ENCODE data around the gene TBC1D9. TPM values are rescaled to one million over a fixed set of nuclear protein-coding genes. Genes with fewer than 3 reads are reported as not detected.

Gene TBC1D9
- total RNA-seq, 1 experiment from 2014 or later = 0.70 TPM

GRCh38 chr4:140652601-140653000 lies 103.6 kb downstream of the TBC1D9 start (continued):
- no peak for TF ChIP-seq AR (CRISPR knock-in tag; IDR thresholded peaks at IDR 0.05)
- TF ChIP-seq EMX1 (CRISPR knock-in tag; IDR thresholded peaks at IDR 0.05) = no peak
- TF ChIP-seq, protein P1, sequence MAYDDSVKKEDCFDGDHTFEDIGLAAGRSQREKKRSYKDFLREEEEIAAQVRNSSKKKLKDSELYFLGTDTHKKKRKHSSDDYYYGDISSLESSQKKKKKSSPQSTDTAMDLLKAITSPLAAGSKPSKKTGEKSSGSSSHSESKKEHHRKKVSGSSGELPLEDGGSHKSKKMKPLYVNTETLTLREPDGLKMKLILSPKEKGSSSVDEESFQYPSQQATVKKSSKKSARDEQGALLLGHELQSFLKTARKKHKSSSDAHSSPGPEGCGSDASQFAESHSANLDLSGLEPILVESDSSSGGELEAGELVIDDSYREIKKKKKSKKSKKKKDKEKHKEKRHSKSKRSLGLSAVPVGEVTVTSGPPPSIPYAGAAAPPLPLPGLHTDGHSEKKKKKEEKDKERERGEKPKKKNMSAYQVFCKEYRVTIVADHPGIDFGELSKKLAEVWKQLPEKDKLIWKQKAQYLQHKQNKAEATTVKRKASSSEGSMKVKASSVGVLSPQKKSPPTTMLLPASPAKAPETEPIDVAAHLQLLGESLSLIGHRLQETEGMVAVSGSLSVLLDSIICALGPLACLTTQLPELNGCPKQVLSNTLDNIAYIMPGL (CRISPR knock-in tag; IDR thresholded peaks at IDR 0.05) = no peak
- TF ChIP-seq TP53 (CRISPR knock-in tag; IDR thresholded peaks at IDR 0.05) = no peak
- TF ChIP-seq PRRX2 (CRISPR knock-in tag; IDR thresholded peaks at IDR 0.05) = no peak
- no peak for TF ChIP-seq ARID4B (CRISPR knock-in tag; IDR thresholded peaks at IDR 0.05; ENCODE audit: borderline replicate concordance)

DNA sequence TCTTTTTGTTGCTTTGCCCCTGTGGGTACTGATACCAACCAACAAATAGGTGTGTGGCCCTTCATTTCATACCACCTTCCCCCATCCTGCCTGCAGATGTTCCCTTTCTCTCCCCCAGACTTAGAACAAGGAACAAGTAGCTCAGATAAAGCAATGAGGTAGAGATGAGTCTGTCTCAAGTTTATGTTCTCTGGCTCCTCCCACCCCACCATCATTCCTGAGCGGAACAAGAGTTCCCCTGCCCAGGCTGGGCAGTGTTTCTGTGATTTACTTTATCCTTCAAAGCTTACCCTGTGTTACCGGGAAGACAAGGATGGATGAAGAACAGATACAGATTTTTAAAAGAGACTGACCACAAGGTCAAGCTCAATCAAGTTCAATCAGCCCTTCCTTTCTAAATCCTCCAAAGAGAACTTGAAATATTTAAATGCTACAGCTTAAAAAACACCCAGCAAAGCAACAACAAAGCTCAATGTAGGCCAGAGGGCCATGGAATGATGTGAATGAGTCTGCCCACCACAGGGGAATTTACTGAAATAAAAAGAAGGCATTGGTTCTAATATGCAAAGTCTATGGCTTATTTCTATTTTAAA lies 107.4 kb downstream of the TBC1D9 start:
- Mint-ChIP-seq H3K9me3 (no peaks in the 10 kb centered on the region), H3K27me3 (ENCODE audit: low read depth) (no peaks in the 10 kb centered on the region), H3K4me1 (peaks cover 31% of the 10 kb centered on the region), H3K4me3 (no peak overlapping the region), H3K36me3 (no peaks in the 10 kb centered on the region), H3K27ac (peak overlapping the region; percentile 50; the same call in 1 of the 2 replicates)
- ChIA-PET CTCF (no interaction called here), POLR2A (no interaction called here)
- TF ChIP-seq, protein P2, sequence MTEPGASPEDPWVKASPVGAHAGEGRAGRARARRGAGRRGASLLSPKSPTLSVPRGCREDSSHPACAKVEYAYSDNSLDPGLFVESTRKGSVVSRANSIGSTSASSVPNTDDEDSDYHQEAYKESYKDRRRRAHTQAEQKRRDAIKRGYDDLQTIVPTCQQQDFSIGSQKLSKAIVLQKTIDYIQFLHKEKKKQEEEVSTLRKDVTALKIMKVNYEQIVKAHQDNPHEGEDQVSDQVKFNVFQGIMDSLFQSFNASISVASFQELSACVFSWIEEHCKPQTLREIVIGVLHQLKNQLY (CRISPR knock-in tag; IDR thresholded peaks at IDR 0.05) = no peak
- no peak for DNase-seq (ENCODE audit: low spot score)
- ATAC-seq = no peak

GRCh38 chr4:140645614-140646412 lies 110.4 kb downstream of the TBC1D9 start:
- H3K4me3 Mint-ChIP-seq = no peak overlapping the region
- no peaks in the 10 kb centered on the region for H3K36me3 Mint-ChIP-seq
- no peaks in the 10 kb centered on the region for H3K9me3 Mint-ChIP-seq
- no peaks in the 10 kb centered on the region for H3K27me3 Mint-ChIP-seq (ENCODE audit: low read depth)
- H3K27ac Mint-ChIP-seq = no peak overlapping the region
- H3K4me1 Mint-ChIP-seq = peaks cover 45% of the 10 kb centered on the region
- DNase-seq (ENCODE audit: low spot score) (no peak), ATAC-seq (no peak)
- CTCF ChIA-PET = no interaction called here
- POLR2A ChIA-PET = no interaction called here
- TF ChIP-seq, protein P3, sequence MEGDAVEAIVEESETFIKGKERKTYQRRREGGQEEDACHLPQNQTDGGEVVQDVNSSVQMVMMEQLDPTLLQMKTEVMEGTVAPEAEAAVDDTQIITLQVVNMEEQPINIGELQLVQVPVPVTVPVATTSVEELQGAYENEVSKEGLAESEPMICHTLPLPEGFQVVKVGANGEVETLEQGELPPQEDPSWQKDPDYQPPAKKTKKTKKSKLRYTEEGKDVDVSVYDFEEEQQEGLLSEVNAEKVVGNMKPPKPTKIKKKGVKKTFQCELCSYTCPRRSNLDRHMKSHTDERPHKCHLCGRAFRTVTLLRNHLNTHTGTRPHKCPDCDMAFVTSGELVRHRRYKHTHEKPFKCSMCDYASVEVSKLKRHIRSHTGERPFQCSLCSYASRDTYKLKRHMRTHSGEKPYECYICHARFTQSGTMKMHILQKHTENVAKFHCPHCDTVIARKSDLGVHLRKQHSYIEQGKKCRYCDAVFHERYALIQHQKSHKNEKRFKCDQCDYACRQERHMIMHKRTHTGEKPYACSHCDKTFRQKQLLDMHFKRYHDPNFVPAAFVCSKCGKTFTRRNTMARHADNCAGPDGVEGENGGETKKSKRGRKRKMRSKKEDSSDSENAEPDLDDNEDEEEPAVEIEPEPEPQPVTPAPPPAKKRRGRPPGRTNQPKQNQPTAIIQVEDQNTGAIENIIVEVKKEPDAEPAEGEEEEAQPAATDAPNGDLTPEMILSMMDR (IDR thresholded peaks at IDR 0.05) = no peak
- no peak for TF ChIP-seq AR (CRISPR knock-in tag; IDR thresholded peaks at IDR 0.05)
- TF ChIP-seq, protein P2 (CRISPR knock-in tag; IDR thresholded peaks at IDR 0.05) = no peak
- no peak for TF ChIP-seq CBFB (CRISPR knock-in tag; IDR thresholded peaks at IDR 0.05; ENCODE audit: low read depth)
- no peak for TF ChIP-seq ATF6 (CRISPR knock-in tag; IDR thresholded peaks at IDR 0.05)

Measured in WTC11 (cell line).